Spleen (tissue), 11 donors: Measurements from ENCODE around the gene ZNF678. TPM values are rescaled to one million over a fixed set of nuclear protein-coding genes. Genes with fewer than 3 reads are reported as not detected.

Experiments used
- DNase-seq: peaks from one replicate; pipeline ENCODE4 v3.0.0-alpha.2; 2020
- H3K27ac ChIP-seq, 8 donors: fragments of 200-600 bp; sonication (generic) in 7 of 8; 1 replicate in 4 of 8; 2 replicates in 4 of 8; pipeline versions ENCODE4 v1.5.0 to v1.8.0; 2016 to 2021; ENCODE audit warnings: inconsistent platforms in 4 of 8, mild to moderate bottlenecking in 4 of 8, moderate library complexity in 1 of 8
- H3K27me3 ChIP-seq, 7 donors: fragments of 200-600 bp; sonication (generic) in 6 of 7; replicated peaks in 1 of 7; 1 replicate in 4 of 7; 2 replicates in 3 of 7; pipeline versions ENCODE4 v1.5.0 to v1.8.0; 2016 to 2021; ENCODE audit warnings: inconsistent platforms in 3 of 7, mild to moderate bottlenecking in 1 of 7
- H3K36me3 ChIP-seq, 6 donors: fragments of 200-600 bp; sonication (generic) in 5 of 6; 1 replicate in 4 of 6; 2 replicates in 2 of 6; pipeline versions ENCODE4 v1.5.0 to v1.8.0; 2016 to 2021; ENCODE audit warnings: inconsistent platforms in 2 of 6
- H3K4me1 ChIP-seq, 6 donors: fragments of 200-600 bp; sonication (generic) in 5 of 6; 1 replicate in 3 of 6; 2 replicates in 3 of 6; pipeline versions ENCODE4 v1.5.0 to v1.8.0; 2016 to 2021; ENCODE audit warnings: inconsistent platforms in 3 of 6
- H3K4me3 ChIP-seq, 8 donors: fragments of 200-600 bp; sonication (generic) in 7 of 8; 1 replicate in 4 of 8; 2 replicates in 4 of 8; pipeline versions ENCODE4 v1.5.0 to v1.8.0; 2016 to 2021; ENCODE audit warnings: inconsistent platforms in 4 of 8, mild to moderate bottlenecking in 4 of 8, moderate library complexity in 2 of 8
- H3K9me3 ChIP-seq, 8 donors: fragments of 200-600 bp; sonication (generic) in 7 of 8; 1 replicate in 4 of 8; 2 replicates in 4 of 8; pipeline versions ENCODE4 v1.5.0 to v1.8.0; 2016 to 2021; ENCODE audit warnings: inconsistent platforms in 4 of 8
- CTCF ChIP-seq, 11 experiments: fragments of 200-600 bp in 7 of 11; fragments of 450-650 bp in 4 of 11; sonication (generic) in 4 of 11; IDR thresholded peaks in 8 of 11; conservative IDR thresholded peaks in 3 of 11; 1 replicate in 7 of 11; 2 replicates in 4 of 11; pipeline versions ENCODE4 v1.4.0 to v1.8.0; 2016 to 2021; ENCODE audit warnings: antibody characterized with exemption in 11 of 11, inconsistent platforms in 4 of 11, mild to moderate bottlenecking in 1 of 11
- POLR2A ChIP-seq, 3 donors: fragments of 450-650 bp; IDR thresholded peaks; one replicate each; pipeline ENCODE4 v1.5.1; 2017; ENCODE audit warnings: antibody characterized with exemption in 3 of 3, mild to moderate bottlenecking in 1 of 3
- POLR2AphosphoS5 ChIP-seq, 3 donors: sonication (generic); formaldehyde crosslinking; IDR thresholded peaks; one replicate each; pipeline ENCODE4 v1.5.1; 2017; ENCODE audit warnings: antibody characterized with exemption in 3 of 3
- WGBS, 5 donors: extraction: QIAGEN DNeasy Blood & Tissue Kit in 3 of 5; methylation state at CpG; one replicate each; pipeline versions ENCODE4 v1.1.5 to v1.1.7; 2013 to 2018; 5-methylcytosine and 5-hydroxymethylcytosine counted together
- intact Hi-C: fragments of 100-400 bp; cut with DNase I; formaldehyde crosslinking; loops from one replicate; pipeline ENCODE4 v1.15.0; 2023; ENCODE audit warnings: low total_unique reads
- polyA plus RNA-seq, 3 donors: library from polyadenylated mRNA; stranded (reverse); fragments of 200-250 nt; gene quantifications; one replicate each; pipeline ENCODE4 v1.2.1, GENCODE V29; 2013
- total RNA-seq, 7 donors: library from RNA; depleted of rRNA in 3 of 7; stranded (reverse); fragments of >200 nt in 3 of 7; fragmentation: NEBNext Ultra II Directional in 4 of 7; extraction: Animal tissue kit (Norgen Biotek cat#: 25700) in 4 of 7; gene quantifications; one replicate each; pipeline versions ENCODE4 v1.1.0 to v1.2.1, GENCODE V29; 2016 to 2021
- donor health status: healthy with polysubstance abuse.
- donor health status: DM: no; HTN: no; CAD: no; lungs with moderate emphysema.
- donor health status: DM: no; HTN: no; CAD: no.
- donor health status: Bipolar disorder and iron deficiency.
- donor health status: healthy.
- donor health status: DM: no; HTN: no; CAD: no.
- donor health status: DM: yes; HTN: yes; CAD: no.

ZNF678 gene
- total and polyA plus RNA-seq, 10 donors: 1.5 to 24.5 (median 11.9) TPM

DNA sequence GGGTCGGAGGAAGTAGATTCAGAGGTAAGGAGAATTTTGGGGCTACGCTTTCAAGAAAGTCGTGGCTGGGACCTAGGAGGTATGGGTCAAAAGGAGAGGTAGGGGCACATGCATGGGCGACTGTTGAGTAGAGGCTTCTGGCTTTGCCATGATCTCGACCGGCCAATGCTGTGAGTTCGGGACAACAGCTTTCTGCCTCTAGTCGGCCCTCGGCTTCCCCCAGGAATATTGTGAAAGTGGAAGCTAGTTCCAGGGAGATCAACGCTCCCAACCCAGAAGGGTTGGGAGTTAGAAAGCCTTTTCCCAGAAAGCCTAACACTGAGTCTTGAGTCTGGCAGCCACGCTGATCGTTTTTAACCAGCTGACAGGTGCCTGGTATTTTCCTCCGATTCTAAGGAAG lies 69.0 kb downstream of the ZNF678 start:
- Histone ChIP-seq H3K4me1 (no peaks in the 10 kb centered on the region), H3K4me3 (no peak overlapping the region), H3K27me3 (no peaks in the 10 kb centered on the region), H3K27ac (no peak overlapping the region), H3K36me3 (peaks cover 0 to 93% (median 17%) of the 10 kb centered on the region in 6 donors), H3K9me3 (peaks cover 0 to 100% (median 98%) of the 10 kb centered on the region in 8 donors)
- DNase-seq: no peak
- intact Hi-C loops: no loop called here
- no peak for TF ChIP-seq CTCF (IDR thresholded peaks at IDR 0.05 in 8 of 11, conservative IDR thresholded peaks at IDR 0.05 in 3 of 11)
- no peak for TF ChIP-seq POLR2AphosphoS5 (IDR thresholded peaks at IDR 0.05)
- TF ChIP-seq POLR2A (IDR thresholded peaks at IDR 0.05): no peak
- WGBS, 5 donors: 88 to 95% (median 94%) methylated on average over 13 of the region's 13 CpGs

DNA sequence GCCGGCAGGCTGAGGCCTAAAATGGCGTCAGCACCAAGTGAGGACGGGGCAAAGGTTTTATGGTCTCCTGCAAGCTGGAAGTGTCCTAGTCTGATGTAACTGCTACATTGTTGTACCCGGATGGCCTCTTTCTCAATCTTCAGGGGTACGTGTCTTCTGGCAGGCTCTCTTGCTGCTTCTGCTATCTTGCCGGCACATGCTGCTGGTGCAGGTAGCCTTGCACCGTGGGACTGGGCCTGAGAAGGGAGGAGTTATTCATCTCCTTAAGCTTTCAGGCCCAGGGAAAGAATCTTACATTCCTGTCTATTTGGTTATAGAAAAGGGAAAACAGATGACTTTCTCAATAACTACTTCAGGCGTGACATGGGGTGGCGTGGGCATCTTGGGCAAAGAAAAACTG lies 72.2 kb downstream of the ZNF678 start:
- Histone ChIP-seq H3K9me3 (peaks cover 0 to 100% (median 98%) of the 10 kb centered on the region in 8 donors), H3K27me3 (no peaks in the 10 kb centered on the region), H3K27ac (no peak overlapping the region), H3K4me1 (no peaks in the 10 kb centered on the region), H3K4me3 (no peak overlapping the region), H3K36me3 (peaks cover 0 to 85% (median 19%) of the 10 kb centered on the region in 6 donors)
- TF ChIP-seq CTCF (IDR thresholded peaks at IDR 0.05 in 8 of 11, conservative IDR thresholded peaks at IDR 0.05 in 3 of 11): no peak
- no peak for TF ChIP-seq POLR2A (IDR thresholded peaks at IDR 0.05)
- TF ChIP-seq POLR2AphosphoS5 (IDR thresholded peaks at IDR 0.05): no peak
- intact Hi-C loops: no loop called here
- DNase-seq: no peak
- WGBS, 5 donors: 94 to 98% (median 96%) methylated on average over 9 of the region's 9 CpGs

GRCh38 chr1:227654431-227654830 lies 91.1 kb downstream of the ZNF678 start:
- intact Hi-C loops: no loop called here
- H3K9me3 ChIP-seq: peaks cover 0 to 100% (median 100%) of the 10 kb centered on the region in 8 donors
- no peak for DNase-seq
- H3K36me3 ChIP-seq: peaks cover 15 to 96% (median 60%) of the 10 kb centered on the region in 6 donors
- H3K4me1 ChIP-seq: no peaks in the 10 kb centered on the region
- H3K27me3 ChIP-seq: no peaks in the 10 kb centered on the region
- H3K4me3 ChIP-seq: no peak overlapping the region
- 92 to 99% (median 96%) methylated on average over 2 of the region's 2 CpGs for WGBS, 5 donors
- H3K27ac ChIP-seq: no peak overlapping the region
- TF ChIP-seq POLR2AphosphoS5 (IDR thresholded peaks at IDR 0.05): no peak
- TF ChIP-seq POLR2A (IDR thresholded peaks at IDR 0.05): no peak
- TF ChIP-seq CTCF (IDR thresholded peaks at IDR 0.05 in 8 of 11, conservative IDR thresholded peaks at IDR 0.05 in 3 of 11): no peak

DNA sequence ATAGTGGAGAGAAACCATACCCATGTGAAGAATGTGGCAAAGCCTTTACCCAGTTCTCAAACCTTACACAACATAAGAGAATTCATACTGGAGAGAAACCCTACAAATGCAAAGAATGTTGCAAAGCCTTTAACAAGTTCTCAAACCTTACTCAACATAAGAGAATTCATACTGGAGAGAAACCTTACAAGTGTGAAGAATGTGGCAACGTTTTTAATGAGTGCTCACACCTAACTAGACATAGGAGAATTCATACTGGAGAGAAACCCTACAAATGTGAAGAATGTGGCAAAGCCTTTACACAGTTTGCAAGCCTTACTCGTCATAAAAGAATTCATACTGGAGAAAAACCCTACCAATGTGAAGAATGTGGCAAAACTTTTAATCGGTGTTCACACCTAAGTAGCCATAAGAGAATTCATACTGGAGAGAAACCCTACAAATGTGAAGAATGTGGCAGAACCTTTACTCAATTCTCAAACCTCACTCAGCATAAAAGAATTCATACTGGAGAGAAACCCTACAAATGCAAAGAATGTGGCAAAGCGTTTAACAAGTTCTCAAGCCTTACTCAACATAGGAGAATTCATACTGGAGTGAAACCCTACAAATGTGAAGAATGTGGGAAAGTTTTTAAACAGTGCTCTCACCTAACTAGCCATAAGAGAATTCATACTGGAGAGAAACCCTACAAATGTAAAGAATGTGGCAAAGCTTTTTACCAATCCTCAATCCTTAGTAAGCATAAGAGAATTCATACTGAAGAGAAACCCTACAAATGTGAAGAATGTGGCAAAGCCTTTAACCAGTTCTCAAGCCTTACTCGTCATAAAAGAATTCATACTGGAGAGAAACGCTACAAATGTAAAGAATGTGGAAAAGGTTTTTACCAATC lies 91.7 kb downstream of the ZNF678 start:
- no peak overlapping the region for H3K4me3 ChIP-seq
- intact Hi-C loops: no loop called here
- 89 to 96% (median 93%) methylated on average over 6 of the region's 6 CpGs for WGBS, 5 donors
- H3K4me1 ChIP-seq: no peaks in the 10 kb centered on the region
- peaks cover 0 to 100% (median 100%) of the 10 kb centered on the region in 8 donors for H3K9me3 ChIP-seq
- no peaks in the 10 kb centered on the region for H3K27me3 ChIP-seq
- TF ChIP-seq CTCF (IDR thresholded peaks at IDR 0.05 in 8 of 11, conservative IDR thresholded peaks at IDR 0.05 in 3 of 11): no peak
- TF ChIP-seq POLR2AphosphoS5 (IDR thresholded peaks at IDR 0.05): no peak
- no peak for TF ChIP-seq POLR2A (IDR thresholded peaks at IDR 0.05)
- no peak overlapping the region for H3K27ac ChIP-seq
- peaks cover 17 to 95% (median 55%) of the 10 kb centered on the region in 6 donors for H3K36me3 ChIP-seq
- DNase-seq: no peak
